ENCODE measurements around the gene CCDC74A.
"Not testable (repeated sequence)": the region's sequence is repeated elsewhere in the genome, so short reads cannot be mapped to it uniquely, and the experiment has no call there.

Gene CCDC74A

DNA sequence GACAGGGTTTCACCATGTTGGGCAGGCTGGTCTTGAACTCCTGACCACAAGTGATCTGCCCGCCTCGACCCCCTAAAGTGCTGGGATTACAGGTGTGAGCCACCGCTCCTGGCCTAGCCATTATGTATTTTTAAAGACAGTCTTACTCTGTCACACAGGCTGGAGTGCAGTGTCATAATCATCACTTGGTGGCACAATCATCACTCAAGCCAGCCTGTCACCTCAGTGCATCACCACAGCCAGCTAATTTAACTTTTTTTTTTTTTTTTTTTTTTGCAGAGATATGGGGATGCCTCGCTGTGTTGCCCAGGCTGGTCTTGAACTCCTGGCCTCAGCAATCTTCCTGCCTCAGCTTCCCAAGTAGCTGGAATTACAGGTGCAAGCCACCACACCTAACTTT lies 24.1 kb upstream of the CCDC74A start:
- not testable (repeated sequence) for DNase-seq (ENCODE audit: low read depth in 2 of 2)

- DNase-seq (ENCODE audit: low read depth in 2 of 2): not testable (repeated sequence)
These were observed 23.5 kb upstream of the CCDC74A start for GRCh38 chr2:131504082-131504750.

GRCh38 chr2:131509615-131510014 lies 18.1 kb upstream of the CCDC74A start:
- no peak for DNase-seq (ENCODE audit: low read depth in 2 of 2)

GRCh38 chr2:131511291-131511968 lies 16.3 kb upstream of the CCDC74A start:
- DNase-seq (ENCODE audit: low read depth in 2 of 2): not testable (repeated sequence)

DNA sequence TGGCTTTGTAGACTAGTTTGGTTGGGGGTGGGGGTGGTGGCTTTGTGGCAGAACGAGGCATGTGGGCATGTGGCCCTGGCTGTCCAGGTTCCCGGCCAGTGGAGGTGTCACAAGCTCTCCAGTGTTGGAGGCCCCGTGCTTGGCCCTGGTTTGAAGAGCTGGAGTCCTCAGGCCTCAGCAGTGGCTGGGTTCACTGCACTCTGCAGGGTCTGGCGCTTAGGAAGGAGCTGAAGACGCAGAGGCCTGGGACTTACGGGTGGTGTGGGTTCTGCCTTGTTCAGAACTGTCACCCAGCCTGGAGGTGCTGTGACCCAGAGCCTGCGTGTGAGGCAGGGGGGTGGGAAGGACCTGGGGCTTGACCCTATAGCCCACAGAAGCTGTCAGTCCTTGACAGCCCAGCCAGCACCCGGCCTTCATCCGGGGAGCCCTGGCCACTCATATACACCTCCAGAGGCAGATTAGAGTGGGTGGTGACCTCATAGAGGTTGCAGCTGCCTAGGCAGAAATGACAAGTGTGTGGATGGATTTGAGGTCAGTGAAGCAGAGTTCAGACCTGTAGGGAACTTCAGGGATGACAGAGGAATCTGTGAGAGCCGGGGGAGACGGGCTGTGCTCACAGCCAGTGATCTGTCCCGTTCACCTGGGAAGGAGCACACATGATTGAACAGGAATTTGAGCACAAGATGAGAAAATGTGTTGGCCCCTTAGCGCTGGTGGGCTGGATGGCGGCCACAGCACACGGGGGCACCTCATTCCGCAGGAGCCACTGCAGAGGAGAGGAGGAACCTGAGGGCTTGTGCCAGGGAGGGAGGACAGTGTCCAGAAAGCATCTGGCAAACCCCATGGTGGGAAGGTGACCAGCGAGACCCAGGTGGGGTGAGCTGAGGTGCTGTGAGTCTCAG lies 15.5 kb upstream of the CCDC74A start:
- not testable (repeated sequence) for DNase-seq (ENCODE audit: low read depth in 2 of 2)

GRCh38 chr2:131514408-131515166 lies 13.1 kb upstream of the CCDC74A start:
- not testable (repeated sequence) for DNase-seq (ENCODE audit: low read depth in 2 of 2)

GRCh38 chr2:131515235-131515634 lies 12.5 kb upstream of the CCDC74A start:
- not testable (repeated sequence) for DNase-seq (ENCODE audit: low read depth in 2 of 2)

DNA sequence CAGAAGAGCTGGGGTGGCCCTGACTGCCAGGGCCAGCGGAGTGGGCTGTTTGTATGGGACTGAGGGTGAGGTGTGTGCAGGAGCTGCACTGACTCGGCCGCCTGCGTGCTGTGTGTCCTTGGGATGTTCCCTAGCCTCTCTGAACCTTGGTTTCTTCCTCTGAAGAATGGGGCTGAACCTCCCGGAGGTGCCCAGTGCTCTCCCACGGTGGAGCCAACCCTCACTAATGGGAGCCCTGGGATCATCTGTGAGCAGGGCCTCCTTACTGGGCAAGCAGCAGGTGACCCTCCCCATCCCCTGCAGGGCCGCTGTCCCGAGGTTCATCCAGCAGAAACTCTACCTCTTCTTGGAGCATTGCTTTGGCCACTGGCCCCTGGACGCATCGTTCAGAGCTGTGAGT lies 11.7 kb upstream of the CCDC74A start:
- DNase-seq (ENCODE audit: low read depth in 2 of 2): no peak

- DNase-seq (ENCODE audit: low read depth in 2 of 2): not testable (repeated sequence)
These were observed 11.1 kb upstream of the CCDC74A start for GRCh38 chr2:131516621-131517020.

DNA sequence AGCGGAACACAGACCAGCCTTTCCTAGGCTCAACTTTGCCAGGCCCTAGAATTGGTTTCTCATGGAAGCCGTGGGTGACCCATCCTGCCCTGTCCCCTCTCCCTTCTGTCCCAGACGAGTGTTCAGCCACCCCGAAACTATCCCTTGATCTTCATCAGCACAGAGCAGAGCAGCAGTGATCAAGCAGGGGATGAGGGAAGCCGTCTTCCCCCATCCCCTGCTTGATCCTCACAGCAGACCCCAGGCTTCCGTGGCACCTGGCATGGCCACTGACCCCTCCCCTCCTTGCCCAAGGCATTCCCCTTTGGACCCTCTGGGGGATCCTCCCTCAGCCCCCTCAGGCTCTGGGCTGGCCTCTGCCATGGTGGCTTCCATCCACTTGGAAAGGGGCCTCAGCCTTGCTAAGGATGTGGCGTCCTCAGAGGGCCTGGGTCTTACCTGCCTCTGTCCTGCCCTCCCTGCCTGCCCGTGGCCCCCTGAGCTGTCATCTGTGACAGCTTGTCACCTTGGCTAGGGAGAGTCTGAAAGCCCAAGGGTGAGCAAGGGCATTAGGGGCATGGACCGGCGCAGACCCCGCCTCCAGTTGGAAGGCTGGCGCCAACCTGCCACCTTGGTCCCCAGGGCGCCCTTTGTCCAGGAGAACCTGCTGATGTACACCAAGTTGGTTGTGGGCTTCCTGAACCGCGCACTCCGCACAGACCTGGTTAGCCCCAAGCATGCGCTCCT lies 10.4 kb upstream of the CCDC74A start:
- no peak for DNase-seq (ENCODE audit: low read depth in 2 of 2)

GRCh38 chr2:131517856-131518255 lies 9.8 kb upstream of the CCDC74A start:
- DNase-seq (ENCODE audit: low read depth in 2 of 2): not testable (repeated sequence)

DNA sequence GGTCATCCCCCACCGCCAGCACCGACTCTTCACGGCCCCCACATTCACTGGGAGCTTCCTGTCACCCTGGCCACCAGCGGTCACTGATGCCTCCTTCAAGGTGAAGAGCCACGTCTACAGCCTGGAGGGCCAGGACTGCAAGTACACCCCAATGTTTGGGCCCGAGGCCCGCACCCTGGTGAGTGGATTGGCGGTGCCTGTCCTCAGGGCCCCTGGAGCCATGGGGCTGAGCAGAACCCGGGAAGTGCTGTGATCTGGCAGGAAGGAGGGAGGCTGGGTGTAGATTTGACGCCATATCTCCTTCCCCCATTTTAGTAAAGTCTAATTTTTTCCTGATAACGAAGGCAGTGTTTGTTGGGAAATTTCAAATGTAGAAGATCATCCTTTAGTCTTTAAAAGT lies 9.2 kb upstream of the CCDC74A start:
- DNase-seq (ENCODE audit: low read depth in 2 of 2): not testable (repeated sequence)

- DNase-seq (ENCODE audit: low read depth in 2 of 2): no peak
These were observed 8.2 kb upstream of the CCDC74A start for GRCh38 chr2:131519466-131519865.

DNA sequence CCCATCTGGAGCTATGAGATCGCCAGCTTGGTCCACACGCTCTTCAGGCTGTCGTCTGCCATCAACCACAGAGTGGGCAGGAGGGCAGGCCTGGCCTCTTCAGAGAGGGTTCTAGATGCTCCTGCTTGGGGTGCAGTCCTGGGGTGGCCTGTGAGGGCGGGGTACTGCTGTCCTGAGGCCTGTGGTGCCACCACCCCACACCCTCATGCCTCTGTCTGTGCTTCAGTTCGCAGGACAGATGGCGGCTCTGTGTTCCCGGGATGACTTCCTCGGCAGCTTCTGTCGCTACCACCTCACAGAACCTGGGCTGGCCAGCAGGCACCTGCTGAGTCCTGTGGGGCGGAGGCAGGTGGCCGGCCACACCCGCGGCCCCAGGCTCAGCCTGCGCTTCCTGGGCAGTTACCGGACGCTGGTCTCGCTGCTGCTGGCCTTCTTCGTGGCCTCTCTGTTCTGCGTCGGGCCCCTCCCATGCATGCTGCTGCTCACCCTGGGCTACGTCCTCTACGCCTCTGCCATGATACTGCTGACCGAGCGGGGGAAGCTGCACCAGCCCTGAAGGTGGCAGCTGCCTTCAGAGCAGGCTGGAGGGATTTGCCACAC lies 7.7 kb upstream of the CCDC74A start:
- DNase-seq (ENCODE audit: low read depth in 2 of 2): not testable (repeated sequence)

DNA sequence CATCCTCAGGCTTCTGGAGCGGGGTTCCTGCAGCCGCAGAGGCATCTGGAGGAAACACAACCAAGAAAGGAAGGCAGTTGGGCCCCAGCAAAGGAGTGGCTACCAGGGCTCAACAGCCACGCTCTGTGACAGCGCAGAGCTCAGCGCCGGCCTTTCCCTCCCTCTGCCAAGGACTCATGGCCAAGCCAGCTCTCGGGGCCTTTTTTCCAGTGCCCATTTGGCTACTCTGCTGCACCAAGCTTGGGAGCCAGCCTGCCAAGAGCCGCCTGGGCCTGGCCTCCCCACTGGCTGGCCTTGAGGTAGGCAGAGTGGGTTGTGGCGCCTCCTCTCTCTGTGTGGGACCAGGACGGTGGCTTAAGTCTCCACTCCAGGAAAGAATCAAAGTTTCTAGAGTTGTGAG lies 7.2 kb upstream of the CCDC74A start:
- no peak for DNase-seq (ENCODE audit: low read depth in 2 of 2)

DNA sequence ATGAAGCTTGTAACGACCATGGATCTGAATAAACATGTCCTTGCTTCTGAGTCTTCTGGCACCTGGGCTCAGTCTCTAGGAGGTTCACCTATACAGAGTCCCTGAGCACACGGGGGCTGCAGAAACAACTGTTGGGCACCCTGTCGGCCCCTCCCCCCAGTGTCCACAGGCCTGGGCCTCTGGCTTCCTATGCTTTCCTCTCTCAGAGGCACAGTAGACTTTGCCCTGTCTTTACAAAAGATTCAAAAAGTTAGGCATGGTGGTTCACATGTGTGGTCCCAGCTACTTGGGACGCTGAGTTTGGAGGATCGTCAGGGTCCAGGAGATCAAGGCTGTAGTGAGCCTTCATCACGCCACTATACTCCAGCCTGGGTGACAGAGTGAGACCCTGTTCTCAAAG lies 6.2 kb upstream of the CCDC74A start:
- not testable (repeated sequence) for DNase-seq (ENCODE audit: low read depth in 2 of 2)

- DNase-seq (ENCODE audit: low read depth in 2 of 2): no peak
These were observed 5.5 kb upstream of the CCDC74A start for GRCh38 chr2:131521961-131522781.

- DNase-seq (ENCODE audit: low read depth in 2 of 2): not testable (repeated sequence)
These were observed 2.4 kb upstream of the CCDC74A start for GRCh38 chr2:131525256-131525655.

DNA sequence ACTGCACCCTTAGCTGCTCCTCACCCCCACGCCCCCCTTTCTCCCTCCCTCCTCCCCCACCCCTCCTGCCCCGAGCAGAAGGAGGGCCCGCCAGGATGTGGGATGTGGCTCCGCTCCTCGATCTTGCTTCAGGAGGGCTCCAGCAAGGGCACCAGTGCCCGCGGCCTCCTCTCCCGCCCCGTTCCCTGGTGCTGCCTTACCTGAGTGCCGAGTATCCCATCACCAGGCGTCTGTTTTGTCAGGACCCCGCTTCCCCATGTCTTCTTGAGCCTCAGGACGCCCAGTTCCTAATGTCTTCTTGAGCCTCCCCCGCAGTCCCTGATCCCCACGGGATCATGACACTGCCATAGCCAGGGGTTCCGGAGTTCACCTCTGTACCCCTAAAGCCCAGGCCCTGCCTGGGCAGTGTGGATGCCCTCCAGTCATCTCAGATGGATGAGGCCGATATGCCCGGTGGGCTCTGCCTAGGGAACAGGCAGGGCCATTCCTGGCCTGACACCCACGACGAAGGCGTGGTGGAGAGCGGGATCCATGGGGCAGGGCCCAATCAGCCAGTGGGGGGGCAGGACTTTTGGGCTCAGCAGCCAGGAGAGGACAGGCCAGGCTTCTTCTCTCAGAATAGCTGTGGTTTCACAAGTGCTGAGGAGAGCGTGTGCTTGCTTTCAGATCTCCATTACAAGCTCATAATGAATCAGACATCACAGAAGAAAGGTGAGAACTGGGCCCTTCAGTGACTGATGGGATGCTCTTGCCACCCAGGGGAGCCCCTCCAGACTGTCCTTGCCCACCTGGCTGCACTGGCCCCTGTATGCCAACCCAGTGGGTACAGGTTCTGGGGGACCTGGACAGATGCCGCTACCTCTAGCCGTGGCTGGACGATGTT lies 1.5 kb downstream of the CCDC74A start:
- DNase-seq (ENCODE audit: low read depth in 2 of 2): not testable (repeated sequence)

Data from stimulated activated CD8-positive, alpha-beta memory T cell treated with anti-CD3 and anti-CD28 coated beads, Interleukin-15, amount 100 ng/mL, for 4 hours (primary cell).